ENCODE results near the gene ADGRG2. TPM values are rescaled to one million over a fixed set of nuclear protein-coding genes. Genes with fewer than 3 reads are reported as not detected.

ADGRG2 gene
- total RNA-seq, 1 experiment from 2014 or later: 1.4 TPM

DNA sequence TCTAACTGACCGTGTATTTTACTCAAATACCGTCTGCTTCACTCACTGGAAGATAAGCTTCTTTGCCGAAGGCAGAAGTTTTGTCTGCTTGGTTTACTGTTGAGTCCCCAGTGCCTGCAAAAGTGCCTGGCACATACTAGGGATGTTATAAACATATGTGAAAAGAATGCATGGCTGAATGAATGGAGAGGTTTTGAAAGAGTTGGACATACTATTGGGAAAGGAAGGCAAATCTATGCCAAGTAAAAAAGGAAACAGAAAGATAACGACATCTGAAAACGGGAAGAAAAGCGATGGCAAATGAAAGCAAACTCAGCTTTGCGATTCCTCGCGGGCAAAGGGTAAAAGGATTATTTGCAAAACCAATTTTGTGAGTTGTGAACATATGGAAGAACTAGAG lies 21.7 kb downstream of the ADGRG2 start:
- H4K20me1 ChIP-seq (ENCODE audit: low read length): no peaks in the 10 kb centered on the region

DNA sequence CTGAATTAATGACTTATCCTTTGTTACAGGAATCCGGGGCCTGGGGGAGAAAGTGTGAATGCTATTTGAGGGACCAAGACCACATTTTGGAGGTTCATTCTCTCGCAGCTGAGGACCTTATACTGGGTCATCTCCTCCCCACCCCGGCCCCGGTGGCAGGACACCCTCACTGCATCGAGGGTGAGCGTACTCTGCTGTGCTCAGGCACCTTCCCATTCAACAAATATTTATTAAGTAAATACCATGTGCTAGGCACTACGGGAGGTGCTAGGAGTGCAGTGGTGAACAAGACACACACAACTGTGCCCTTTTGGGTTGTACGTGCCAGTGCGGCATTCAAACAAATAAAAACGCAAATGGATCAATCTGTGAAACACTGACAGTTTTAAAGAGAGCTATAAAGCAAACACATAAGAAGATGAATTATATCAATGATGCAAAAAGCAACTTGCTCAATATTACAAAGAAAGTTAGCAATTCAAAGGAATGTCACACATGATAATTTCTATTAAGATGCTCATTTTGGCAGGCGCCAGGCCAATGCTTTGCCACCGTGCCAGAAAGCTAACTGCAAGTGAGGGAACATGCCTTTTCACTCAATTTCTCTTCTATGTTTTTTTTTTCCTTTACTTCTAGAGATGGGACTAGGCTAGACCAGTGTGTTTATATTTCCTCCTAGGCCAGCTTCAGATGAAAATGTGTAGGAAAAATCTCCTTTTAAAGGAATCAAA lies 24.6 kb downstream of the ADGRG2 start:
- H3K27me3 ChIP-seq (ENCODE audit: low read length): no peaks in the 10 kb centered on the region
- POLR2A ChIA-PET (ENCODE audit: unreplicated experiment): no interaction called here
- no TSS peak for BruUV-seq (replicated peaks)
- H3K9me2 ChIP-seq (replicated peaks; ENCODE audit: low read length): no peaks in the 10 kb centered on the region
- H3K79me2 ChIP-seq (ENCODE audit: low read length): no peaks in the 10 kb centered on the region
- no peaks in the 10 kb centered on the region for H3K4me1 ChIP-seq (ENCODE audit: insufficient read depth, low read length)
- no peak for TF ChIP-seq EZH2phosphoT487 (IDR thresholded peaks at IDR 0.05; ENCODE audit: borderline replicate concordance, low read length)
- no peak for TF ChIP-seq EZH2 (IDR thresholded peaks at IDR 0.05; ENCODE audit: low read length, unreplicated experiment)
- TF ChIP-seq CTCF (conservative IDR thresholded peaks at IDR 0.05; ENCODE audit: low read depth, low read length): no peak
- no peak overlapping the region for H3K27ac ChIP-seq (ENCODE audit: low read length)
- no peaks in the 10 kb centered on the region for H3K36me3 ChIP-seq (ENCODE audit: low read depth, low read length)
- CTCF ChIA-PET: no interaction called here
- H3F3A ChIP-seq (ENCODE audit: low read length, unreplicated experiment): no peaks in the 10 kb centered on the region
- no peak for ATAC-seq
- no peak for DNase-seq
- no peak overlapping the region for H2AFZ ChIP-seq (ENCODE audit: low read length)
- H3K9ac ChIP-seq (ENCODE audit: low read length): no peak overlapping the region
- no peaks in the 10 kb centered on the region for H4K20me1 ChIP-seq (ENCODE audit: low read length)
- no peak overlapping the region for H3K4me2 ChIP-seq (ENCODE audit: low read length)
- H3K9me3 ChIP-seq (ENCODE audit: low read length): no peaks in the 10 kb centered on the region
- no peak overlapping the region for H3K4me3 ChIP-seq (ENCODE audit: low read length)
- intact Hi-C loops (cut with micrococcal nuclease): no loop called here

More for the DNA sequence above, 21.7 kb downstream of the ADGRG2 start:
- Histone ChIP-seq H3K9me2 (replicated peaks; ENCODE audit: low read length) (no peaks in the 10 kb centered on the region), H3K79me2 (ENCODE audit: low read length) (no peaks in the 10 kb centered on the region), H3K4me3 (ENCODE audit: low read length) (no peak overlapping the region), H3K27ac (ENCODE audit: low read length) (no peak overlapping the region), H3K9ac (ENCODE audit: low read length) (no peak overlapping the region), H3K27me3 (ENCODE audit: low read length) (no peaks in the 10 kb centered on the region), H3K4me1 (ENCODE audit: insufficient read depth, low read length) (no peaks in the 10 kb centered on the region), H3F3A (ENCODE audit: low read length, unreplicated experiment) (no peaks in the 10 kb centered on the region), H3K4me2 (ENCODE audit: low read length) (no peak overlapping the region), H2AFZ (ENCODE audit: low read length) (no peak overlapping the region), H3K36me3 (ENCODE audit: low read depth, low read length) (no peaks in the 10 kb centered on the region), H3K9me3 (ENCODE audit: low read length) (no peaks in the 10 kb centered on the region)
- ATAC-seq: no peak
- no peak for TF ChIP-seq CTCF (conservative IDR thresholded peaks at IDR 0.05; ENCODE audit: low read depth, low read length)
- no peak for TF ChIP-seq EZH2phosphoT487 (IDR thresholded peaks at IDR 0.05; ENCODE audit: borderline replicate concordance, low read length)
- TF ChIP-seq EZH2 (IDR thresholded peaks at IDR 0.05; ENCODE audit: low read length, unreplicated experiment): no peak
- intact Hi-C loops (cut with micrococcal nuclease): no loop called here
- POLR2A ChIA-PET (ENCODE audit: unreplicated experiment): no interaction called here
- no peak for DNase-seq
- no TSS peak for BruUV-seq (replicated peaks)
- CTCF ChIA-PET: no interaction called here

DNA sequence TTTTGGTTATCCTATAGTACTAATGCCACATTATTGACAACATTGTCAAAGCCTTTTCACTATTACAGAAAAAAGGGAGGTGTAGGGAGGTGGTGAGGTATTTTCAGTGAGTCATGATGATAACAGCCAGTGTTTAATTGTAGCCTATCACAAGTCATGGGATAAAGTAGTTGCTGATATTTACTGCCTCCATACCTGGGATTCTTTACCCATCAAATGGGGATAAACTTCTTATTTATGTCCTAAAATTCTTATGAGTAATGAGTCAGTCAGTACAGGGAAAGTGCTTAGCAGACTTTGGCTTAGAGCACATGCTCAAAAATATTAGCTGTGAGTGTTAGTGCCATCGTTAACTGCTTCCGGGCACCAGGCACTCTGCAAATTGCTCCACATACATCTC lies 25.7 kb downstream of the ADGRG2 start:
- H3K27me3 ChIP-seq (ENCODE audit: low read length): no peaks in the 10 kb centered on the region
- ATAC-seq (peak; percentile 24; the same call in 1 of the 2 replicates), DNase-seq (peak; percentile 8)
- no peak overlapping the region for H2AFZ ChIP-seq (ENCODE audit: low read length)
- no peaks in the 10 kb centered on the region for H3K9me2 ChIP-seq (replicated peaks; ENCODE audit: low read length)
- TF ChIP-seq EZH2phosphoT487 (IDR thresholded peaks at IDR 0.05; ENCODE audit: borderline replicate concordance, low read length): no peak
- POLR2A ChIA-PET (ENCODE audit: unreplicated experiment): no interaction called here
- H3K9ac ChIP-seq (ENCODE audit: low read length): no peak overlapping the region
- CTCF ChIA-PET: no interaction called here
- H3K4me1 ChIP-seq (ENCODE audit: insufficient read depth, low read length): no peaks in the 10 kb centered on the region
- H4K20me1 ChIP-seq (ENCODE audit: low read length): no peaks in the 10 kb centered on the region
- no peak overlapping the region for H3K4me2 ChIP-seq (ENCODE audit: low read length)
- no peaks in the 10 kb centered on the region for H3K9me3 ChIP-seq (ENCODE audit: low read length)
- H3K36me3 ChIP-seq (ENCODE audit: low read depth, low read length): no peaks in the 10 kb centered on the region
- no peaks in the 10 kb centered on the region for H3K79me2 ChIP-seq (ENCODE audit: low read length)
- H3F3A ChIP-seq (ENCODE audit: low read length, unreplicated experiment): no peaks in the 10 kb centered on the region
- no peak overlapping the region for H3K4me3 ChIP-seq (ENCODE audit: low read length)
- no TSS peak for BruUV-seq (replicated peaks)
- no peak overlapping the region for H3K27ac ChIP-seq (ENCODE audit: low read length)
- intact Hi-C loops (cut with micrococcal nuclease): no loop called here
